ENCODE results near the gene MVP. TPM values are rescaled to one million over a fixed set of nuclear protein-coding genes. Genes with fewer than 3 reads are reported as not detected.

MVP gene
- total and polyA plus RNA-seq, 4 donors: 150 to 322 (median 253) TPM

DNA sequence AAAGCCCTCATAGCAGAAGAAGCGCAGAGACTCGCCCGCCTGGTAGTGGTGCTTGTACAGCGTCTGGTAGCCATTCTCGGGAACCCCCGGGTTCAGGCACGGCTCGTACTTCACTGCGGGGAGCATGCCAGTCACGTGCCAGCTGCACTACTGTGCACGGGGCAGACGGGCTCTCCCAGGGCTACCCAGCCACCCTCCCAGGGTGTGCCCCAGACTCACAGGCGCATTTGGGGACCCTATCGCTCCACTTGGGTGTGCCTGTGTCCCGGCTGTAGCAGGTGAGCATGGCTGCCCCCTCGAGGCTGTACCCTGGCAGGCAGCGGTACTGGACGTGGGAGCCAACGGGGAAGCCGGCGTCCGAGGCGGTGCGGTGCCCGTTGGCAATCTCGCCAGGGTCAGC, 53.1 kb downstream of the MVP start:
- DNase-seq: no peak
- no peak overlapping the region for H3K9ac ChIP-seq (ENCODE audit: insufficient read depth in 1 of 2, low read length in 2 of 2)
- H3K27me3 ChIP-seq (ENCODE audit: control insufficient read depth in 3 of 3, insufficient read depth in 3 of 3, low read length in 2 of 3): peaks cover 0 to 33% (median 27%) of the 10 kb centered on the region in 3 donors
- 91 to 95% methylated on average over 23 to 26 of the region's 26 CpGs for WGBS, 2 donors
- H3K4me1 ChIP-seq (ENCODE audit: control insufficient read depth in 5 of 5, insufficient read depth in 5 of 5, low read length in 5 of 5): peaks cover 0 to 5% (median 0%) of the 10 kb centered on the region in 5 donors
- TF ChIP-seq, protein P1, sequence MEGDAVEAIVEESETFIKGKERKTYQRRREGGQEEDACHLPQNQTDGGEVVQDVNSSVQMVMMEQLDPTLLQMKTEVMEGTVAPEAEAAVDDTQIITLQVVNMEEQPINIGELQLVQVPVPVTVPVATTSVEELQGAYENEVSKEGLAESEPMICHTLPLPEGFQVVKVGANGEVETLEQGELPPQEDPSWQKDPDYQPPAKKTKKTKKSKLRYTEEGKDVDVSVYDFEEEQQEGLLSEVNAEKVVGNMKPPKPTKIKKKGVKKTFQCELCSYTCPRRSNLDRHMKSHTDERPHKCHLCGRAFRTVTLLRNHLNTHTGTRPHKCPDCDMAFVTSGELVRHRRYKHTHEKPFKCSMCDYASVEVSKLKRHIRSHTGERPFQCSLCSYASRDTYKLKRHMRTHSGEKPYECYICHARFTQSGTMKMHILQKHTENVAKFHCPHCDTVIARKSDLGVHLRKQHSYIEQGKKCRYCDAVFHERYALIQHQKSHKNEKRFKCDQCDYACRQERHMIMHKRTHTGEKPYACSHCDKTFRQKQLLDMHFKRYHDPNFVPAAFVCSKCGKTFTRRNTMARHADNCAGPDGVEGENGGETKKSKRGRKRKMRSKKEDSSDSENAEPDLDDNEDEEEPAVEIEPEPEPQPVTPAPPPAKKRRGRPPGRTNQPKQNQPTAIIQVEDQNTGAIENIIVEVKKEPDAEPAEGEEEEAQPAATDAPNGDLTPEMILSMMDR (IDR thresholded peaks at IDR 0.05; ENCODE audit: control extremely low read depth, extremely low read depth): no peak
- no peak overlapping the region for H3K27ac ChIP-seq (ENCODE audit: low read depth in 1 of 2, low read length in 1 of 2)
- H3K9me3 ChIP-seq (ENCODE audit: control insufficient read depth in 4 of 4, insufficient read depth in 3 of 4, low read length in 3 of 4): peaks cover 0 to 6% (median 0%) of the 10 kb centered on the region in 4 donors
- H3K4me3 ChIP-seq: no peak overlapping the region
- H3K36me3 ChIP-seq (ENCODE audit: control insufficient read depth in 4 of 4, insufficient read depth in 4 of 4, low read length in 4 of 4): no peaks in the 10 kb centered on the region
- ATAC-seq (ENCODE audit: insufficient read depth, low FRiP score): no peak

DNA sequence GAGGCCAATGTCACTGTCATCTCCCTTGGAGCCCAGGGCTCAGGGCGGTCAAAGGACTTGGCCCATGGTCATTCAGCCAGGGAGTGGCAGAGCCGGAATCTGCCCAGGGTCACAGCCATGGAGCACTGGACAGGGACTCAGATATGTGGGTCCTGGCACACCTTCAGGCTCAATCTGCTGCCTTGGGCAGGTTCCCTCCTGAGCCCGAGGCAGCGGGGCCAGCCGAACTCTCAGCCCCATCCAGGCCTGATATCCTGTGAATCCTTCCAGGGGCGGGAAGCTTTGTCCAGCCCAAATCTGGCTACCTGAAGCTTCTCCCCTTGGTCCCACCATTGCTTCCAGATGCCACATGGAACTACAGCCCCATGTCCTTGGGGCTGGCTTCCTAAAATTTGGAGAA, 54.9 kb downstream of the MVP start:
- Histone ChIP-seq H3K9me3 (ENCODE audit: control insufficient read depth in 4 of 4, insufficient read depth in 3 of 4, low read length in 3 of 4) (peaks cover 0 to 6% (median 0%) of the 10 kb centered on the region in 4 donors), H3K9ac (ENCODE audit: insufficient read depth in 1 of 2, low read length in 2 of 2) (no peak overlapping the region), H3K36me3 (ENCODE audit: control insufficient read depth in 4 of 4, insufficient read depth in 4 of 4, low read length in 4 of 4) (no peaks in the 10 kb centered on the region), H3K4me3 (no peak overlapping the region), H3K27ac (ENCODE audit: low read depth in 1 of 2, low read length in 1 of 2) (no peak overlapping the region), H3K27me3 (ENCODE audit: control insufficient read depth in 3 of 3, insufficient read depth in 3 of 3, low read length in 2 of 3) (peaks cover 4 to 33% (median 27%) of the 10 kb centered on the region in 3 donors), H3K4me1 (ENCODE audit: control insufficient read depth in 5 of 5, insufficient read depth in 5 of 5, low read length in 5 of 5) (peaks cover 0 to 5% (median 0%) of the 10 kb centered on the region in 5 donors)
- TF ChIP-seq, protein P1 (IDR thresholded peaks at IDR 0.05; ENCODE audit: control extremely low read depth, extremely low read depth): no peak
- ATAC-seq (ENCODE audit: insufficient read depth, low FRiP score): no peak
- 95 to 98% methylated on average over 6 of the region's 6 CpGs for WGBS, 2 donors
- DNase-seq: no peak

DNA sequence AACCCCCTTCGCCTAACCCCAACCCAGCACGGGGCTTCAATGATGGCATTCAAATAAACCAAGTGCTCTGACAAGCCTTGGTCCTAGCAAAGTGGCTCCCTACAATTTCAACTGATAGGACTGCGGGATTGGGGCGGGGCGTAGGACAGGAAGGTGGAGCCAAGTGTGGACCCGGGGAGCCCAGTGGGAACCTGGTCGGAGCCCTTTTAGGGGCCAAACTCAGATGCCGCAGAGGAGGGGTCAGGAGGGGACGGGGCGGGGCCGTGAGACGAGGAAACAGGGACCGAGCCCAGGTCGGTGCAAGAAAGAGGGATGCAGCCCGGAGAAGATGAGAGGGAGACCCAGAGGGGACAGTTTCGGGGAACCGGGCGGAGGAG, 55.9 kb downstream of the MVP start:
- no peak overlapping the region for H3K27ac ChIP-seq (ENCODE audit: low read depth in 1 of 2, low read length in 1 of 2)
- no peak overlapping the region for H3K4me3 ChIP-seq
- TF ChIP-seq, protein P1 (IDR thresholded peaks at IDR 0.05; ENCODE audit: control extremely low read depth, extremely low read depth): no peak
- H3K9ac ChIP-seq (ENCODE audit: insufficient read depth in 1 of 2, low read length in 2 of 2): no peak overlapping the region
- WGBS, 2 donors: 15 to 16% methylated on average over 18 of the region's 18 CpGs
- ATAC-seq (ENCODE audit: insufficient read depth, low FRiP score): no peak
- DNase-seq: no peak
- peaks cover 0 to 6% (median 0%) of the 10 kb centered on the region in 4 donors for H3K9me3 ChIP-seq (ENCODE audit: control insufficient read depth in 4 of 4, insufficient read depth in 3 of 4, low read length in 3 of 4)
- H3K27me3 ChIP-seq (ENCODE audit: control insufficient read depth in 3 of 3, insufficient read depth in 3 of 3, low read length in 2 of 3): peaks cover 4 to 33% (median 27%) of the 10 kb centered on the region in 3 donors
- peaks cover 0 to 5% (median 0%) of the 10 kb centered on the region in 5 donors for H3K4me1 ChIP-seq (ENCODE audit: control insufficient read depth in 5 of 5, insufficient read depth in 5 of 5, low read length in 5 of 5)
- H3K36me3 ChIP-seq (ENCODE audit: control insufficient read depth in 4 of 4, insufficient read depth in 4 of 4, low read length in 4 of 4): no peaks in the 10 kb centered on the region
